LoVo (cell line): ENCODE data around the gene CYFIP1.

ENCODE experiments used
- DNase-seq: peaks from one replicate; pipeline ENCODE4 v3.0.0-alpha.2; 2016; ENCODE audit warnings: low spot score

CYFIP1 gene

GRCh38 chr15:22968366-22968765 lies 11.8 kb downstream of the CYFIP1 start:
- no peak for DNase-seq

- DNase-seq, result no peak
These were observed 12.9 kb downstream of the CYFIP1 start for GRCh38 chr15:22967084-22967770.

DNA sequence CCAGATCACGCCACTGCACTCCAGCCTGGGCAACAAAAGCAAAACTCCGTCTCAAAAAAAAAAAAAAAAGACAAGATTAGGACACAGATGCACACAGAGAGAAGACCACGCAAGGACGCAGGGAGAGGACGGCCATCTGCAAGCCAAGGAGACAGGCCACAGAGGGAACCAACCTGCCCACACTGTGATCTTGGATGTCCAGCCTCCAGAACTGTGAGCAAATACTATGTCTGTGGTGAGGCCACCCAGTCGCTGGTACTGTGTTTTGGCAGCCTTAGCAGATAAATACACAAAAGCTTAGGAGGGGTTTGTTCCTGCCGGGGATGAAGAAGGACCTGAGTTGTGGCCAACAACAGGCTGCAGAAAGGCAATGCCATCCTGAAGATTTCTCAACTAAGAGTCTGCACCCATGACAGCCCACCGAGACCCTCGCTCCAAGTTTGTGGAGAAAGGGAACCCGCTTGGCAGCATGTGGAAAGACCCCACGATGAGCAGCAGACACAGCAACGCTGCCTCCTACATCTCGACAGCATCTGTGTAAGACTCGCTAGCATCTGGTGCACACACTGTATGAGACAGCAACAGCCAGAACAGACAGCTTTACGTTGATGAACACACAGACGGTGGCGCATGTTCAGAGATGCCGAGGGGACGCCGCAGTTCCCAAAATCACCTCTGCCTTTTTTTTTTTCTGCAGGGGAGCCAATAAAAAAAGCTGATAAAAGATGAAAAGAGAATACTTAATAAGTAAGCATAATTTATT lies 13.7 kb downstream of the CYFIP1 start:
- DNase-seq, result no peak

GRCh38 chr15:22963641-22964040 lies 16.5 kb downstream of the CYFIP1 start:
- DNase-seq, result no peak

GRCh38 chr15:22962611-22963010 lies 17.6 kb downstream of the CYFIP1 start:
- no peak for DNase-seq

GRCh38 chr15:22961762-22962161 lies 18.4 kb downstream of the CYFIP1 start:
- DNase-seq, result no peak

DNA sequence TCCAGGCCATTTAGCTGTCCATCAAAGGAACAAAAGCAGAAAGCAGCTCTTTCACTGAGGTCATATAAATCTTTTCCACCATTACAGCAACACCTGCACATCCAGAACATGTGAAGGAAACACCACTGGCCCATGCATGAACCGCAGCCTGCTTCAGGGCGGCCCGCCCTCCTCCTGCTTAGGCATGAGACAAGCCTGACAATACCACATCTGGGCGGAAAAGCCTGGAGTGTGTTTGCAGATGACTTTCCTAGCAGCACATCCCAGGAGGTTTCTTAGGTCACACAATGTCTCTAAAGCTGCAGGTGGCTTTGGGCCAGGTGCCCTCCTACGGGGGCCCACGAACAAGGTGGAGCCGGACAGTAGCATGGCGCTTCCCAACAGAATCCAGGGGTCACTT lies 19.6 kb downstream of the CYFIP1 start:
- no peak for DNase-seq

DNA sequence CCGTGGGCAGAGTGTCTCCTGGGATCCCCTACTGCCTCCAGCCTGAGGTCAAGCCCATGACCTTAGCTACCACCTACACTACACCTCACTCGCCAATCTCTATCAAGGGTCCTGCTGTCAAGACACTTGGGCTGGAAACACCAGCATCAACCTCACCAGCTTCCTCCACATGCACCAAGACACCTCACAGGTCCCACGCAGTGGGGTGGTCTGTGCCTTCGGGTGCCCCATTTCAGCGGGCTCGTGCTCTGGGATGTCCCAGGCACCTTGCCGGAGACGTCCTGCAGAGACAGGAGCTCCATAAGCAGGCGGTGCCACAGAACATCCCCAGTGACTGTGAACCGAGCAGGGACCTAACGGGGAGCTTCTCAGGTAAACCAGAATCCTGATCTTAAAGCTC lies 20.0 kb downstream of the CYFIP1 start:
- DNase-seq, result no peak

- no peak for DNase-seq
These were observed 20.7 kb downstream of the CYFIP1 start for GRCh38 chr15:22959321-22960101.

- DNase-seq, result no peak
These were observed 21.5 kb downstream of the CYFIP1 start for GRCh38 chr15:22958487-22959280.

DNA sequence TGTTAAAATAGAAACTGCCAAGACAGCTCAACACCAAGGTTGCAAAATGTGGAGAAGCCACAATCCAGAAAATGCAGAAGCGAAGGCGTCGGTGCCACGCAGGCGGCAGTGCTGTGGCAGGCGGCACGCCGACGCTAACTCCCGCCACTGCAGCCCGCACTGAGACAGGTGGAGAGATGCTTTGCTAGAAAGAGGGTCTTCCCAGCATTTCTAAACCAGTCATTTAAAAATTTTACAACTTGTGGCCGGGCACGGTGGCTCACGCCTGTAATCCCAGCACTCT lies 23.2 kb downstream of the CYFIP1 start:
- no peak for DNase-seq

DNA sequence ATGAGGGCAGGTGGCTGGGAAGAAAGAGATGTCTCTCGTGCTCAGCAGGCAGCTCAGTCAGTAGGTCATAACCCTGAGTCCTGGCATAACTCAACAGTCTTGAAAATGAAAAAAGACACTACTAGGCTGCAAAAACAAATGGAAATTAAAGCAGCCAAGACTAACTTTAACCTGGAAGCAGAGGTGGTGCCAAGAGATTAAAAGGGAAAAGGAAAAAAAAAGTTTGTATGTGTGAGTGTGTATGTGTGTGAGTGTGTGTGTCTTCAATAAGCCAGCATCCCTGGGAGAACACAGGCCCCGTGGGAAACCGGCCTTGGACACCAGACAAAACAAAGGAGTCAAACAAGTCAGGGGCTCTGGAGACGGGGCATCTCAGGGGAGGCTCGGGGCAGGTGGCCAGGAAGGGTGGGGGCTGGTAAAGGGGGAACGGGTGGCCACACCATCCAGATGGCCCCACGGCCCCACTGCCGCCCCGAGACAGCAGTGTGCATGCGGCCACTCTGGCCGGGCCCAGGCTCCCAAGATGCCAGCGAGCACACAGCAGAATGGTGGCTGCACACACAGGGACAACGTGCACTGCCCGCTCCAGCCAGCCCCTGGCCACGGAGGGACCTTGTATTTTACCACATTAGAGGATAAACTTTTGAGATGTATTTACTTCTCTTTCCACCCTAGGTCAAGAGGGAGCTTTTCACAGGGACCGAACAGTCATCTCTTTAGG lies 23.8 kb downstream of the CYFIP1 start:
- DNase-seq, result no peak

- DNase-seq, result no peak
These were observed 24.5 kb downstream of the CYFIP1 start for GRCh38 chr15:22955544-22956119.

GRCh38 chr15:22954798-22955543 lies 25.2 kb downstream of the CYFIP1 start:
- no peak for DNase-seq

DNA sequence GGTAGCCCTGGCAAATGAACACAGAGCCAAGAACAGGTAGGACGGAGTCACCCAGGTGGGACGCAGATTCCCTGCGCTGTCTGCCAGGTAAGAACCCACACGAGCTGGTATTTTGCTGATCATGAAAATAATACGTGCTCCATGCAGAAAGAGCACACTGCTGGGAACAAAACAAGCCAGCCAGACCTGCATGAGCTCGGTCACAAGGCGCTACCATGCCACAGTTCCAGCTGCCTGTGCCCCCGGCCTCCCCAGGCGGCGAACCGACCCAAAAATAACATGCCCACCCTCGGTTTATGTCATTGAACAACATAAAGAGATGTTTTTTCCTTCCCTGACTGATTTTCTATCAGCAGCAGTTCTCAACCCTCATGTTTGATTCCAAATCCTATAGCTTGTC lies 25.8 kb downstream of the CYFIP1 start:
- DNase-seq, result no peak

- no peak for DNase-seq
These were observed 27.2 kb downstream of the CYFIP1 start for GRCh38 chr15:22952796-22953579.

- no peak for DNase-seq
These were observed 28.5 kb downstream of the CYFIP1 start for GRCh38 chr15:22951381-22952280.

DNA sequence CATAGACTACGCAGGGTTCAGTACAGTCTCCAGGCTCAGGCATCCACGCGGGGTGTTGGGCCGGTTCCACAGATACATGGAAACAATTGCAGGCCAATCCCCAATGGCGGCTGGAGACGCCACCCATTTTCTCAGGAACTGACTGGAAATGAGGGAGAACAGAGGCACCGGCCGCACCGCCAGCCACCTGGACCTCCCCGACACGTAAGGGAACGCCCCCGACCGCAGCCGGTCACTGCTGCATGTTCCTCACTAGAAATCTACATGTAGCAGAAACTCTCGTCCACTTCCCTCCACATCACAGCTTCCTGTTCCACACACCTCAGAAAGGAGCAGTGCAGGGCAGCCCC lies 29.2 kb downstream of the CYFIP1 start:
- DNase-seq, result no peak
